GM23338 (cell line): ENCODE data around the gene OR10D3. TPM values are rescaled to one million over a fixed set of nuclear protein-coding genes. Genes with fewer than 3 reads are reported as not detected.

ENCODE experiments used
- ATAC-seq: fragments of 200-7000 bp; cut with Tn5 transposase; 3 replicates; pipeline ENCODE4 v1.9.1; 2020
- DNase-seq: peaks from one replicate; pipeline ENCODE4 v3.0.0-alpha.2; 2015; ENCODE audit warnings: low spot score
- H2AFZ ChIP-seq: fragments of 200-600 bp; sonication (generic); 2 replicates; pipeline ENCODE4 v1.8.0; 2016; ENCODE audit warnings: antibody characterized with exemption, mild to moderate bottlenecking, moderate library complexity
- H3F3A ChIP-seq: fragments of 200-600 bp; sonication (generic); replicated peaks from 2 replicates; pipeline ENCODE4 v1.8.0; 2017; ENCODE audit warnings: antibody characterized with exemption, mixed run types, low read depth
- H3K27ac ChIP-seq: fragments of 200-600 bp; sonication (generic); 2 replicates; pipeline ENCODE4 v1.6.1; 2016; ENCODE audit warnings: low read depth
- H3K27me3 ChIP-seq: fragments of 200-600 bp; sonication (generic); 2 replicates; pipeline ENCODE4 v1.8.0; 2016; ENCODE audit warnings: mild to moderate bottlenecking, mixed run types, moderate library complexity; ENCODE audit not compliant: insufficient read depth
- H3K36me3 ChIP-seq: fragments of 200-600 bp; sonication (generic); 2 replicates; pipeline ENCODE4 v1.8.0; 2016; ENCODE audit warnings: mild to moderate bottlenecking; ENCODE audit not compliant: insufficient read depth
- H3K4me1 ChIP-seq: fragments of 200-600 bp; sonication (generic); 2 replicates; pipeline ENCODE4 v1.8.0; 2016; ENCODE audit warnings: mild to moderate bottlenecking, moderate library complexity; ENCODE audit not compliant: insufficient read depth
- H3K4me2 ChIP-seq: fragments of 200-600 bp; sonication (generic); 2 replicates; pipeline ENCODE4 v1.7.1; 2017; ENCODE audit warnings: mixed run types
- H3K4me3 ChIP-seq: fragments of 200-600 bp; sonication (generic); 2 replicates; pipeline ENCODE4 v1.6.1; 2016; ENCODE audit warnings: mixed run types
- H3K79me2 ChIP-seq: fragments of 200-600 bp; sonication (generic); replicated peaks from 2 replicates; pipeline ENCODE4 v1.8.0; 2017; ENCODE audit warnings: mild to moderate bottlenecking; ENCODE audit not compliant: insufficient read depth
- H3K9me2 ChIP-seq: fragments of 200-600 bp; sonication (generic); 2 replicates; pipeline ENCODE4 v1.8.0; 2017; ENCODE audit not compliant: insufficient read depth
- H4K20me1 ChIP-seq: fragments of 200-600 bp; sonication (generic); replicated peaks from 2 replicates; pipeline ENCODE4 v1.8.0; 2017; ENCODE audit warnings: mild to moderate bottlenecking; ENCODE audit not compliant: insufficient read depth
- H3K27ac Mint-ChIP-seq: 2 replicates; pipeline ENCODE4 v1.8.0; 2020; ENCODE audit warnings: inconsistent platforms, mild to moderate bottlenecking, moderate library complexity, mixed read lengths
- H3K27me3 Mint-ChIP-seq: 3 replicates; pipeline ENCODE4 v1.8.0; 2022; ENCODE audit warnings: low read depth, mild to moderate bottlenecking, moderate library complexity, mixed read lengths, inconsistent platforms; ENCODE audit not compliant: insufficient read depth, poor library complexity
- H3K36me3 Mint-ChIP-seq: 3 replicates; pipeline ENCODE4 v1.8.0; 2021; ENCODE audit warnings: low read depth, mild to moderate bottlenecking, inconsistent platforms, moderate library complexity, mixed read lengths
- H3K4me1 Mint-ChIP-seq: 3 replicates; pipeline ENCODE4 v1.8.0; 2020; ENCODE audit warnings: mild to moderate bottlenecking, inconsistent platforms, mixed read lengths
- H3K4me3 Mint-ChIP-seq: 3 replicates; pipeline ENCODE4 v1.8.0; 2021; ENCODE audit warnings: moderate library complexity, mild to moderate bottlenecking, inconsistent platforms, mixed read lengths
- H3K9me3 Mint-ChIP-seq: 3 replicates; pipeline ENCODE4 v1.8.0; 2020; ENCODE audit warnings: moderate library complexity, mild to moderate bottlenecking, inconsistent platforms, mixed read lengths
- CREB1 ChIP-seq: fragments of 250-450 bp; sonication (Bioruptor Pico); IDR thresholded peaks from 2 replicates; pipeline ENCODE4 v1.5.0; 2020; ENCODE audit warnings: low read depth, mild to moderate bottlenecking, moderate library complexity
- CTCF ChIP-seq, 2 experiments: fragments of 200-600 bp in 1 of 2; sonication (generic) in 1 of 2; conservative IDR thresholded peaks; 2 replicates each; pipeline versions ENCODE4 v1.5.1 to v1.6.1; 2016 to 2017; ENCODE audit warnings: antibody characterized with exemption in 2 of 2, low read depth in 2 of 2, mild to moderate bottlenecking in 2 of 2, moderate library complexity in 1 of 2
- EZH2 ChIP-seq: fragments of 200-600 bp; sonication (generic); IDR thresholded peaks from one replicate; pipeline ENCODE4 v1.8.0; 2017; ENCODE audit warnings: antibody characterized with exemption, mild to moderate bottlenecking, low read depth; ENCODE audit not compliant: unreplicated experiment
- EZH2phosphoT487 ChIP-seq: fragments of 200-600 bp; sonication (generic); IDR thresholded peaks from one replicate; pipeline ENCODE4 v1.8.1; 2018; ENCODE audit warnings: antibody characterized with exemption; ENCODE audit not compliant: unreplicated experiment
- JUNB ChIP-seq: IDR thresholded peaks from one replicate; pipeline ENCODE4 v1.6.1; 2016; ENCODE audit warnings: antibody characterized with exemption; ENCODE audit not compliant: unreplicated experiment
- NANOG ChIP-seq: IDR thresholded peaks from 2 replicates; pipeline ENCODE4 v1.6.1; 2016; ENCODE audit warnings: antibody characterized with exemption, borderline replicate concordance
- STAT1 ChIP-seq: IDR thresholded peaks from one replicate; pipeline ENCODE4 v1.6.1; 2016; ENCODE audit warnings: antibody characterized with exemption; ENCODE audit not compliant: unreplicated experiment
- ZNF114 ChIP-seq: fragments of 250-450 bp; sonication (Bioruptor Pico); IDR thresholded peaks from 2 replicates; pipeline ENCODE4 v1.5.0; 2020; ENCODE audit warnings: mild to moderate bottlenecking, moderate library complexity
- ZNF331 ChIP-seq: fragments of 250-450 bp; sonication (Bioruptor Pico); IDR thresholded peaks from 2 replicates; pipeline ENCODE4 v1.5.0; 2020; ENCODE audit warnings: low read depth, mild to moderate bottlenecking, moderate library complexity
- polyA plus RNA-seq: library from polyadenylated mRNA; unstranded; fragments of >200 nt; fragmentation: Nextera tagmentation; extraction: Ambion mirVana; gene quantifications from 2 replicates; pipeline ENCODE4 v1.2.1, GENCODE V29; 2016
- total RNA-seq: library from RNA; depleted of rRNA; stranded (reverse); fragments of >200 nt; shearing (Covaris generic); gene quantifications from 2 replicates; pipeline ENCODE4 v1.2.3, GENCODE V29; 2014
- TF ChIP-seq, protein P1 (sequence below): IDR thresholded peaks from 2 replicates; pipeline ENCODE4 v1.6.1; 2016; ENCODE audit warnings: antibody characterized with exemption

OR10D3 gene
- total and polyA plus RNA-seq, 2 experiments from 2014 or later, result not detected

- Mint-ChIP-seq H3K27me3 (peaks cover 2% of the 10 kb centered on the region), H3K4me3 (no peak overlapping the region), H3K4me1 (no peaks in the 10 kb centered on the region), H3K36me3 (no peaks in the 10 kb centered on the region), H3K27ac (no peak overlapping the region), H3K9me3 (no peaks in the 10 kb centered on the region)
- Histone ChIP-seq H3K4me3 (no peak overlapping the region), H2AFZ (no peak overlapping the region), H3F3A (no peaks in the 10 kb centered on the region), H3K4me1 (no peaks in the 10 kb centered on the region), H3K27ac (no peak overlapping the region), H3K79me2 (no peaks in the 10 kb centered on the region), H4K20me1 (no peaks in the 10 kb centered on the region), H3K27me3 (no peaks in the 10 kb centered on the region), H3K9me2 (no peaks in the 10 kb centered on the region), H3K36me3 (no peaks in the 10 kb centered on the region), H3K4me2 (no peak overlapping the region)
- TF ChIP-seq CTCF (conservative IDR thresholded peaks at IDR 0.05; ENCODE audit: low read depth in 2 of 2) (no peak), JUNB (no peak), EZH2phosphoT487 (no peak), ZNF114 (CRISPR knock-in tag) (no peak)
- DNase-seq (no peak), ATAC-seq (no peak)
These were observed 17.5 kb downstream of the OR10D3 start for GRCh38 chr11:124200671-124201070.

DNA sequence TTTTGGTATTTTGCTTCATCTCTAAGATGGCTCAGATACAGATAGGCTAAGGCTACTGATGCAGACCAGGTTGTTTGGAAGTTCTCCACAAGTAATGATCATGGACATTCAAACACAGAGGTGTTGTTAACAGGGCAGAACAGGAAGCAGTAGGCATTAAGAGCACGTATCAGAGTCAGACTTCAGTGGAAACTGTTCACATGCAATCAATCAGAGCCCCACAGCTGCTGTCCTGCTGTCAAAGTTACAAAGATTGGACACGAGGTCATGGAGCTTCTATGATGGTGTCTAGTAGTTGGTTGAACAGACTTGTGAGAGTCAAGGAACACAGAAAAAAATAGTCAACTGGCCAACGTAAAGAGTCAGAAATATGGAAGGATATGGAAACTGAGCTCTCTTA, 19.8 kb downstream of the OR10D3 start:
- no peak overlapping the region for H3K4me2 ChIP-seq
- no peaks in the 10 kb centered on the region for H3K4me1 ChIP-seq
- no peaks in the 10 kb centered on the region for H3K79me2 ChIP-seq
- no peaks in the 10 kb centered on the region for H4K20me1 ChIP-seq
- no peaks in the 10 kb centered on the region for H3K4me1 Mint-ChIP-seq
- H3K36me3 ChIP-seq, result no peaks in the 10 kb centered on the region
- no peak overlapping the region for H3K4me3 Mint-ChIP-seq
- no peak overlapping the region for H3K27ac ChIP-seq
- no peaks in the 10 kb centered on the region for H3K9me2 ChIP-seq
- no peak overlapping the region for H2AFZ ChIP-seq
- no peak for TF ChIP-seq EZH2
- no peak for TF ChIP-seq EZH2phosphoT487
- H3K9me3 Mint-ChIP-seq, result no peaks in the 10 kb centered on the region
- H3K27me3 ChIP-seq, result no peaks in the 10 kb centered on the region
- no peak overlapping the region for H3K4me3 ChIP-seq
- no peaks in the 10 kb centered on the region for H3K36me3 Mint-ChIP-seq
- H3K27ac Mint-ChIP-seq, result no peak overlapping the region
- H3F3A ChIP-seq, result no peaks in the 10 kb centered on the region
- H3K27me3 Mint-ChIP-seq, result peaks cover 2% of the 10 kb centered on the region
- DNase-seq (no peak), ATAC-seq (no peak)

GRCh38 chr11:124204008-124204407, 20.9 kb downstream of the OR10D3 start:
- no peaks in the 10 kb centered on the region for H4K20me1 ChIP-seq
- H3F3A ChIP-seq, result no peaks in the 10 kb centered on the region
- peak; percentile 6 for DNase-seq
- no peaks in the 10 kb centered on the region for H3K4me1 Mint-ChIP-seq
- no peaks in the 10 kb centered on the region for H3K79me2 ChIP-seq
- H3K4me2 ChIP-seq, result no peak overlapping the region
- H3K27me3 ChIP-seq, result no peaks in the 10 kb centered on the region
- H3K36me3 ChIP-seq, result no peaks in the 10 kb centered on the region
- ATAC-seq, result peak; percentile 46
- H3K4me3 ChIP-seq, result no peak overlapping the region
- H3K36me3 Mint-ChIP-seq, result no peaks in the 10 kb centered on the region
- H2AFZ ChIP-seq, result peak overlapping the region; percentile 52; the same call in 1 of the 2 replicates
- H3K9me2 ChIP-seq, result no peaks in the 10 kb centered on the region
- H3K27ac Mint-ChIP-seq, result no peak overlapping the region
- H3K27ac ChIP-seq, result no peak overlapping the region
- no peak overlapping the region for H3K4me3 Mint-ChIP-seq
- no peaks in the 10 kb centered on the region for H3K9me3 Mint-ChIP-seq
- peaks cover 2% of the 10 kb centered on the region for H3K27me3 Mint-ChIP-seq
- H3K4me1 ChIP-seq, result no peaks in the 10 kb centered on the region
- TF ChIP-seq STAT1 (no peak), CREB1 (no peak), ZNF331 (CRISPR knock-in tag) (no peak), JUNB (no peak), EZH2phosphoT487 (no peak), NANOG (no peak), EZH2 (no peak)
- TF ChIP-seq, protein P1, sequence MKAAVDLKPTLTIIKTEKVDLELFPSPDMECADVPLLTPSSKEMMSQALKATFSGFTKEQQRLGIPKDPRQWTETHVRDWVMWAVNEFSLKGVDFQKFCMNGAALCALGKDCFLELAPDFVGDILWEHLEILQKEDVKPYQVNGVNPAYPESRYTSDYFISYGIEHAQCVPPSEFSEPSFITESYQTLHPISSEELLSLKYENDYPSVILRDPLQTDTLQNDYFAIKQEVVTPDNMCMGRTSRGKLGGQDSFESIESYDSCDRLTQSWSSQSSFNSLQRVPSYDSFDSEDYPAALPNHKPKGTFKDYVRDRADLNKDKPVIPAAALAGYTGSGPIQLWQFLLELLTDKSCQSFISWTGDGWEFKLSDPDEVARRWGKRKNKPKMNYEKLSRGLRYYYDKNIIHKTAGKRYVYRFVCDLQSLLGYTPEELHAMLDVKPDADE, result no peak
